Neural crest cell (in vitro differentiated cells): Measurements from ENCODE around the gene TMBIM1. TPM values are rescaled to one million over a fixed set of nuclear protein-coding genes. Genes with fewer than 3 reads are reported as not detected.

Experiments
- DNase-seq: peaks from one replicate; pipeline ENCODE4 v3.0.0; 2021; ENCODE audit warnings: low read depth, mixed read lengths, low spot score
- H3K27ac Mint-ChIP-seq: one replicate; pipeline ENCODE4 v1.8.0; 2021; ENCODE audit warnings: mild to moderate bottlenecking, mixed read lengths; ENCODE audit not compliant: unreplicated experiment
- H3K27me3 Mint-ChIP-seq: 2 replicates; pipeline ENCODE4 v1.8.0; 2021; ENCODE audit warnings: low read depth, mild to moderate bottlenecking, mixed read lengths
- H3K36me3 Mint-ChIP-seq: 2 replicates; pipeline ENCODE4 v1.8.0; 2021; ENCODE audit warnings: low read depth, mild to moderate bottlenecking, mixed read lengths
- H3K4me1 Mint-ChIP-seq: 2 replicates; pipeline ENCODE4 v1.8.0; 2021; ENCODE audit warnings: mixed read lengths
- H3K4me3 Mint-ChIP-seq: one replicate; pipeline ENCODE4 v1.8.0; 2021; ENCODE audit warnings: mild to moderate bottlenecking, mixed read lengths
- H3K9me3 Mint-ChIP-seq: 2 replicates; pipeline ENCODE4 v1.8.0; 2021; ENCODE audit warnings: mixed read lengths
- CTCF ChIP-seq: fragments of 200-600 bp; sonication (generic); conservative IDR thresholded peaks from 2 replicates; pipeline ENCODE4 v1.5.0; 2021; ENCODE audit warnings: antibody characterized with exemption, mild to moderate bottlenecking
- total RNA-seq: library from RNA; stranded (reverse); gene quantifications from 2 replicates; pipeline ENCODE4 v1.2.1, GENCODE V29; 2021

The TMBIM1 gene
- total RNA-seq, 1 donor from 2014 or later, result 8.5 TPM

GRCh38 chr2:218264773-218265561 is 27.3 kb downstream of the TMBIM1 start:
- TF ChIP-seq CTCF, result no peak
- peaks cover 26% of the 10 kb centered on the region for H3K4me1 Mint-ChIP-seq

GRCh38 chr2:218263817-218264641 is 28.3 kb downstream of the TMBIM1 start:
- Mint-ChIP-seq H3K27ac (no peak overlapping the region), H3K9me3 (no peaks in the 10 kb centered on the region), H3K4me3 (peak overlapping the region; percentile 60), H3K27me3 (no peaks in the 10 kb centered on the region), H3K4me1 (peaks cover 19% of the 10 kb centered on the region), H3K36me3 (peaks cover 7% of the 10 kb centered on the region)
- no peak for TF ChIP-seq CTCF
- DNase-seq, result no peak

More at GRCh38 chr2:218264773-218265561, 27.3 kb downstream of the TMBIM1 start:
- peaks cover 7% of the 10 kb centered on the region for H3K36me3 Mint-ChIP-seq
- DNase-seq, result no peak
- no peaks in the 10 kb centered on the region for H3K9me3 Mint-ChIP-seq
- no peaks in the 10 kb centered on the region for H3K27me3 Mint-ChIP-seq
- H3K27ac Mint-ChIP-seq, result no peak overlapping the region
- peak overlapping the region; percentile 70 for H3K4me3 Mint-ChIP-seq

- no peak for TF ChIP-seq CTCF
- no peaks in the 10 kb centered on the region for H3K27me3 Mint-ChIP-seq
Measured at GRCh38 chr2:218262631-218263586, 29.4 kb downstream of the TMBIM1 start.

GRCh38 chr2:218262237-218262600 is 30.1 kb downstream of the TMBIM1 start:
- no peak for TF ChIP-seq CTCF
- Mint-ChIP-seq H3K4me1 (peaks cover 14% of the 10 kb centered on the region), H3K4me3 (peak overlapping the region; percentile 27), H3K27ac (no peak overlapping the region), H3K9me3 (no peaks in the 10 kb centered on the region), H3K27me3 (no peaks in the 10 kb centered on the region), H3K36me3 (peaks cover 2% of the 10 kb centered on the region)
- no peak for DNase-seq

More at GRCh38 chr2:218262631-218263586, 29.4 kb downstream of the TMBIM1 start:
- peaks cover 7% of the 10 kb centered on the region for H3K36me3 Mint-ChIP-seq
- DNase-seq, result no peak
- no peaks in the 10 kb centered on the region for H3K9me3 Mint-ChIP-seq
- H3K4me3 Mint-ChIP-seq, result no peak overlapping the region
- no peak overlapping the region for H3K27ac Mint-ChIP-seq
- peaks cover 18% of the 10 kb centered on the region for H3K4me1 Mint-ChIP-seq
